SU-DHL-6 (cell line): ENCODE results near the gene GFOD2.

Experiments used
- H2AFZ ChIP-seq: fragments of 200-600 bp; sonication (generic); 2 replicates; pipeline ENCODE4 v1.6.1; 2014; ENCODE audit warnings: low read depth, mild to moderate bottlenecking, moderate library complexity, mixed read lengths, antibody characterized with exemption, low read length; ENCODE audit not compliant: severe bottlenecking
- H3F3A ChIP-seq: fragments of 200-600 bp; shearing (Covaris generic); 2 replicates; pipeline ENCODE4 v1.6.0; 2016; ENCODE audit warnings: antibody characterized with exemption, mild to moderate bottlenecking; ENCODE audit not compliant: insufficient read depth
- H3K27ac ChIP-seq: fragments of 200-600 bp; sonication (generic); 2 replicates; pipeline ENCODE4 v1.5.1; 2016; ENCODE audit warnings: low read depth, mild to moderate bottlenecking, low read length, moderate library complexity, mixed read lengths
- H3K27me3 ChIP-seq: fragments of 200-600 bp; sonication (generic), shearing (Covaris generic); 2 replicates; pipeline ENCODE4 v1.6.0; 2014; ENCODE audit warnings: mild to moderate bottlenecking, low read length
- H3K36me3 ChIP-seq: fragments of 200-600 bp; sonication (generic); 2 replicates; pipeline ENCODE4 v1.6.1; 2014; ENCODE audit warnings: mild to moderate bottlenecking, low read length, mixed read lengths
- H3K4me2 ChIP-seq: fragments of 300-600, 200-600 bp; shearing (Covaris generic), sonication (generic); 2 replicates; pipeline ENCODE4 v1.6.0; 2014; ENCODE audit warnings: low read length, low read depth, mild to moderate bottlenecking; ENCODE audit not compliant: poor library complexity, severe bottlenecking
- H3K4me3 ChIP-seq: fragments of 200-600 bp; sonication (generic); 2 replicates; pipeline ENCODE4 v1.5.1; 2014; ENCODE audit warnings: antibody characterized with exemption, low read length, mild to moderate bottlenecking, mixed read lengths; ENCODE audit not compliant: insufficient read depth, poor library complexity, severe bottlenecking
- H3K79me2 ChIP-seq: fragments of 200-600 bp; sonication (generic); 2 replicates; pipeline ENCODE4 v1.6.1; 2014; ENCODE audit warnings: mild to moderate bottlenecking, low read length, moderate library complexity; ENCODE audit not compliant: insufficient read depth
- H3K9ac ChIP-seq: fragments of 200-600 bp; sonication (generic); 2 replicates; pipeline ENCODE4 v1.7.0; 2014; ENCODE audit warnings: mild to moderate bottlenecking, low read length
- H3K9me2 ChIP-seq: fragments of 200-600 bp; sonication (generic); replicated peaks from 2 replicates; pipeline ENCODE4 v1.6.1; 2014; ENCODE audit warnings: low read length; ENCODE audit not compliant: insufficient read depth
- H3K9me3 ChIP-seq: fragments of 200-600 bp; sonication (generic); 2 replicates; pipeline ENCODE4 v1.6.1; 2014; ENCODE audit warnings: low read length, mixed read lengths; ENCODE audit not compliant: insufficient read depth
- H4K20me1 ChIP-seq: fragments of 200-600 bp; sonication (generic); 2 replicates; pipeline ENCODE4 v1.6.1; 2014; ENCODE audit warnings: low read depth, mild to moderate bottlenecking, antibody characterized with exemption, low read length, moderate library complexity, mixed read lengths
- CTCF ChIP-seq: fragments of 200-600 bp; sonication (generic); IDR thresholded peaks from one replicate; pipeline ENCODE4 v1.5.1; 2017; ENCODE audit warnings: antibody characterized with exemption, mild to moderate bottlenecking, low read length, moderate library complexity; ENCODE audit not compliant: insufficient read depth, poor library complexity, severe bottlenecking
- EZH2phosphoT487 ChIP-seq: fragments of 200-600 bp; sonication (generic), shearing (Covaris generic); conservative IDR thresholded peaks from 2 replicates; pipeline ENCODE4 v1.6.1; 2018; ENCODE audit warnings: mild to moderate bottlenecking, antibody characterized with exemption, low read length, moderate library complexity, mixed read lengths

Gene GFOD2

DNA sequence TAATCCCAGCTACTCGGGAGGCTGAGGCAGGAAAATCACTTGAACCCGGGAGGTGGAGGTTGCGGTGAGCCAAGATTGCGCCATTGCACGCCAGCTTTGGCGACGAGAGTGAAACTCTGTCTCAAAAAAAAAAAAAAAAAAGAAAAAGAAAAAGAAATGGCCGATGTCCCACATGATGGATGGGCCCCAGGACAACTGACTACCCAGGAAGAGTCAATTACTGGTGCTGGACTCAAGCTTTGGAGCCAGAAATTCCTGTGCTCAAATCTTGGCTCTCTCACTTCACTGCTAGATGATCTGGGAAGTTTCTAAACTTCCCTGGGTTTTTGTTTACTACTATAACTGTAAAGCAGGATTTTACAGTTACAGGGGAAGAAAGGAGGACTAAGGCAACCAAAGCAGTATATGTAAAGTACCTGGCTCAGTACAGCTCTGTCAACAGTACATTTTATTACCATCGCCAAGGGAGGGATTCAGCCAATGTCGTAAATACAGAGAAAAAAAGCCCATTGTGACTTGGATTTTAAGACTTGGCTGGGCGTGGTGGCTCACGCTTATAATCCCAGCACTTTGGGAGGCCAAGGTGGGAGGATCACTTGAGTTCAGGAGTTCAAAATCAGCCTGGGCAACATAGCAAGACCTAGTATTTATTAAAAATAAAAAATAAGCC lies 40.6 kb downstream of the GFOD2 start:
- Histone ChIP-seq H3K4me2 (no peak overlapping the region), H3K36me3 (no peaks in the 10 kb centered on the region), H4K20me1 (no peaks in the 10 kb centered on the region), H3K9me2 (no peaks in the 10 kb centered on the region), H3K79me2 (no peaks in the 10 kb centered on the region), H3K9ac (no peak overlapping the region), H3F3A (no peaks in the 10 kb centered on the region), H3K4me3 (no peak overlapping the region), H3K27ac (no peak overlapping the region), H2AFZ (no peak overlapping the region), H3K9me3 (no peaks in the 10 kb centered on the region), H3K27me3 (no peaks in the 10 kb centered on the region)
- TF ChIP-seq CTCF: no peak
- TF ChIP-seq EZH2phosphoT487: no peak

DNA sequence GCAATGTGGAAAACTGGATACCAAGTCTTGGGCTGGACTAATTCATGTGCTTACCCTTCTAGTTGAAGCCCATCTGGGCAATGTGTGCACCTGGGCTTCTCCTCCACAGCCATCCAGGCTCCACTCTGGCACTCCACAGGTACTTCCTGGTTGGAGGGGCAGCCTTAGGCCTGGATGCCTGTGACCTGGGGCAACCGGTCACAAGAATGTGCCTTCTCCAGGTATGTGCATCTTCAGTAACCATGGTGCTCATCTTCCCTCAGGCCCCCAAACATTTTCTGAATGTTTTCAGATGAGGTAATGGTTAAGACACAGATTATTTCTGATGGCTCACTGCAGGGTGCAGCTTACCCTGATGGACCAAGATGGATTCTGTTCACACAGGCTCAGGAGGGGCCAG lies 41.4 kb downstream of the GFOD2 start:
- H3K9me2 ChIP-seq: no peaks in the 10 kb centered on the region
- H3K27ac ChIP-seq: no peak overlapping the region
- H3F3A ChIP-seq: no peaks in the 10 kb centered on the region
- no peaks in the 10 kb centered on the region for H3K9me3 ChIP-seq
- no peaks in the 10 kb centered on the region for H4K20me1 ChIP-seq
- no peak overlapping the region for H3K4me2 ChIP-seq
- no peak overlapping the region for H3K9ac ChIP-seq
- TF ChIP-seq EZH2phosphoT487 (no peak), CTCF (no peak)
- H3K4me3 ChIP-seq: no peak overlapping the region
- no peak overlapping the region for H2AFZ ChIP-seq
- H3K79me2 ChIP-seq: no peaks in the 10 kb centered on the region
- no peaks in the 10 kb centered on the region for H3K36me3 ChIP-seq
- H3K27me3 ChIP-seq: no peaks in the 10 kb centered on the region

GRCh38 chr16:67676939-67677338 lies 42.2 kb downstream of the GFOD2 start:
- Histone ChIP-seq H3K27ac (no peak overlapping the region), H3K9me3 (no peaks in the 10 kb centered on the region), H3K4me2 (no peak overlapping the region), H4K20me1 (no peaks in the 10 kb centered on the region), H3K27me3 (no peaks in the 10 kb centered on the region), H2AFZ (no peak overlapping the region), H3K9ac (no peak overlapping the region), H3K9me2 (no peaks in the 10 kb centered on the region), H3K79me2 (no peaks in the 10 kb centered on the region), H3K36me3 (no peaks in the 10 kb centered on the region), H3F3A (no peaks in the 10 kb centered on the region), H3K4me3 (no peak overlapping the region)
- TF ChIP-seq CTCF (no peak), EZH2phosphoT487 (no peak)
